Measurements from ENCODE around the gene CXCL10.

- TF ChIP-seq CTCF (conservative IDR thresholded peaks at IDR 0.05 in 1 of 2, IDR thresholded peaks at IDR 0.05 in 1 of 2; ENCODE audit: extremely low read depth in 1 of 2, insufficient read depth in 1 of 2, low read depth in 1 of 2, low read length in 2 of 2) (no peak), EZH2 (IDR thresholded peaks at IDR 0.05; ENCODE audit: borderline replicate concordance, low read length) (no peak)
Observed at GRCh38 chr4:76022031-76022430, 1.3 kb downstream of the CXCL10 start.
